ENCODE measurements around the gene RINL. TPM values are rescaled to one million over a fixed set of nuclear protein-coding genes. Genes with fewer than 3 reads are reported as not detected.

The RINL gene
- total and polyA plus RNA-seq, 5 donors: 3.1 to 7.2 (median 3.8) TPM

- ATAC-seq: no peak
- WGBS: 66% methylated on average over 9 of the region's 9 CpGs
Observed at GRCh38 chr19:38917516-38917915, 39.4 kb upstream of the RINL start.

GRCh38 chr19:38915329-38916321 is 37.5 kb upstream of the RINL start:
- peak in 1 of 3 donors; percentile 44 for DNase-seq

More at GRCh38 chr19:38917516-38917915, 39.4 kb upstream of the RINL start:
- intact Hi-C loops (cut with DNase I): no loop called here
- no peak overlapping the region for H3K4me3 ChIP-seq (ENCODE audit: low read length)
- H3K27ac ChIP-seq (ENCODE audit: low read length): no peak overlapping the region
- H3K4me1 ChIP-seq (ENCODE audit: control insufficient read depth, insufficient read depth, low read length): no peaks in the 10 kb centered on the region
- no peaks in the 10 kb centered on the region for H3K9me3 ChIP-seq (ENCODE audit: control insufficient read depth, low read length)
- no peaks in the 10 kb centered on the region for H3K27me3 ChIP-seq (ENCODE audit: control insufficient read depth, insufficient read depth)
- DNase-seq: no peak

GRCh38 chr19:38913958-38914357 is 35.9 kb upstream of the RINL start:
- Histone ChIP-seq H3K9me3 (ENCODE audit: control insufficient read depth, low read length) (no peaks in the 10 kb centered on the region), H3K27me3 (ENCODE audit: control insufficient read depth, insufficient read depth) (no peaks in the 10 kb centered on the region), H3K4me1 (ENCODE audit: control insufficient read depth, insufficient read depth, low read length) (no peaks in the 10 kb centered on the region), H3K27ac (ENCODE audit: low read length) (no peak overlapping the region), H3K4me3 (ENCODE audit: low read length) (no peak overlapping the region)
- 93% methylated on average over 8 of the region's 8 CpGs for WGBS
- no peak for ATAC-seq
- no peak for DNase-seq
- intact Hi-C loops (cut with DNase I): no loop called here

More at GRCh38 chr19:38915329-38916321, 37.5 kb upstream of the RINL start:
- Histone ChIP-seq H3K4me3 (ENCODE audit: low read length) (no peak overlapping the region), H3K27ac (ENCODE audit: low read length) (no peak overlapping the region), H3K27me3 (ENCODE audit: control insufficient read depth, insufficient read depth) (no peaks in the 10 kb centered on the region), H3K4me1 (ENCODE audit: control insufficient read depth, insufficient read depth, low read length) (no peaks in the 10 kb centered on the region), H3K9me3 (ENCODE audit: control insufficient read depth, low read length) (no peaks in the 10 kb centered on the region)
- no peak for ATAC-seq
- intact Hi-C loops (cut with DNase I): no loop called here
- WGBS: 89% methylated on average over 44 of the region's 44 CpGs

GRCh38 chr19:38912600-38913514 is 34.8 kb upstream of the RINL start:
- H3K9me3 ChIP-seq (ENCODE audit: control insufficient read depth, low read length): no peaks in the 10 kb centered on the region
- H3K27me3 ChIP-seq (ENCODE audit: control insufficient read depth, insufficient read depth): no peaks in the 10 kb centered on the region
- no peak overlapping the region for H3K4me3 ChIP-seq (ENCODE audit: low read length)
- H3K4me1 ChIP-seq (ENCODE audit: control insufficient read depth, insufficient read depth, low read length): no peaks in the 10 kb centered on the region
- no peak for ATAC-seq
- peak in 1 of 3 donors; percentile 52 for DNase-seq
- WGBS: 78% methylated on average over 12 of the region's 12 CpGs
- intact Hi-C loops (cut with DNase I): no loop called here
- no peak overlapping the region for H3K27ac ChIP-seq (ENCODE audit: low read length)

- DNase-seq (peak in 1 of 3 donors; percentile 59), ATAC-seq (peak; percentile 10 to 12)
- H3K9me3 ChIP-seq (ENCODE audit: control insufficient read depth, low read length): no peaks in the 10 kb centered on the region
- H3K27me3 ChIP-seq (ENCODE audit: control insufficient read depth, insufficient read depth): no peaks in the 10 kb centered on the region
- H3K27ac ChIP-seq (ENCODE audit: low read length): no peak overlapping the region
- 55% methylated on average over 16 of the region's 16 CpGs for WGBS
- intact Hi-C loops (cut with DNase I): no loop called here
- no peak overlapping the region for H3K4me3 ChIP-seq (ENCODE audit: low read length)
- no peaks in the 10 kb centered on the region for H3K4me1 ChIP-seq (ENCODE audit: control insufficient read depth, insufficient read depth, low read length)
Observed at GRCh38 chr19:38911388-38912001, 33.4 kb upstream of the RINL start.

- no peak overlapping the region for H3K4me3 ChIP-seq (ENCODE audit: low read length)
- DNase-seq: no peak
- no peaks in the 10 kb centered on the region for H3K27me3 ChIP-seq (ENCODE audit: control insufficient read depth, insufficient read depth)
- ATAC-seq: no peak
- no peaks in the 10 kb centered on the region for H3K9me3 ChIP-seq (ENCODE audit: control insufficient read depth, low read length)
- no peaks in the 10 kb centered on the region for H3K4me1 ChIP-seq (ENCODE audit: control insufficient read depth, insufficient read depth, low read length)
- no peak overlapping the region for H3K27ac ChIP-seq (ENCODE audit: low read length)
- WGBS: 94% methylated on average over 12 of the region's 12 CpGs
- intact Hi-C loops (cut with DNase I): no loop called here
Observed at GRCh38 chr19:38910488-38910887, 32.4 kb upstream of the RINL start.

GRCh38 chr19:38908911-38909310 is 30.8 kb upstream of the RINL start:
- Histone ChIP-seq H3K4me1 (ENCODE audit: control insufficient read depth, insufficient read depth, low read length) (no peaks in the 10 kb centered on the region), H3K27me3 (ENCODE audit: control insufficient read depth, insufficient read depth) (no peaks in the 10 kb centered on the region), H3K27ac (ENCODE audit: low read length) (no peak overlapping the region), H3K9me3 (ENCODE audit: control insufficient read depth, low read length) (no peaks in the 10 kb centered on the region), H3K4me3 (ENCODE audit: low read length) (no peak overlapping the region)
- no peak for ATAC-seq
- DNase-seq: peak in 1 of 3 donors; percentile 46
- intact Hi-C loops (cut with DNase I): no loop called here
- 77% methylated on average over 10 of the region's 10 CpGs for WGBS

- Histone ChIP-seq H3K9me3 (ENCODE audit: control insufficient read depth, low read length) (no peaks in the 10 kb centered on the region), H3K27me3 (ENCODE audit: control insufficient read depth, insufficient read depth) (no peaks in the 10 kb centered on the region), H3K4me3 (ENCODE audit: low read length) (no peak overlapping the region), H3K4me1 (ENCODE audit: control insufficient read depth, insufficient read depth, low read length) (no peaks in the 10 kb centered on the region), H3K27ac (ENCODE audit: low read length) (no peak overlapping the region)
- ATAC-seq (no peak), DNase-seq (peak in 1 of 3 donors; percentile 48)
- 95% methylated on average over 12 of the region's 12 CpGs for WGBS
- intact Hi-C loops (cut with DNase I): no loop called here
Observed at GRCh38 chr19:38907670-38908069, 29.6 kb upstream of the RINL start.

GRCh38 chr19:38907227-38907626 is 29.2 kb upstream of the RINL start:
- no peaks in the 10 kb centered on the region for H3K9me3 ChIP-seq (ENCODE audit: control insufficient read depth, low read length)
- H3K27me3 ChIP-seq (ENCODE audit: control insufficient read depth, insufficient read depth): no peaks in the 10 kb centered on the region
- H3K27ac ChIP-seq (ENCODE audit: low read length): no peak overlapping the region
- intact Hi-C loops (cut with DNase I): no loop called here
- WGBS: 93% methylated on average over 29 of the region's 29 CpGs
- H3K4me3 ChIP-seq (ENCODE audit: low read length): no peak overlapping the region
- H3K4me1 ChIP-seq (ENCODE audit: control insufficient read depth, insufficient read depth, low read length): no peaks in the 10 kb centered on the region
- no peak for ATAC-seq
- DNase-seq: peak in 1 of 3 donors; percentile 49

- intact Hi-C loops (cut with DNase I): no loop called here
- no peak overlapping the region for H3K27ac ChIP-seq (ENCODE audit: low read length)
- WGBS: 96% methylated on average over 4 of the region's 4 CpGs
Observed at GRCh38 chr19:38905620-38906019, 27.5 kb upstream of the RINL start.

More at GRCh38 chr19:38905620-38906019, 27.5 kb upstream of the RINL start:
- DNase-seq (peak in 1 of 3 donors; percentile 55), ATAC-seq (peak in 1 of 2 donors; percentile 29)
- H3K4me1 ChIP-seq (ENCODE audit: control insufficient read depth, insufficient read depth, low read length): no peaks in the 10 kb centered on the region
- no peaks in the 10 kb centered on the region for H3K27me3 ChIP-seq (ENCODE audit: control insufficient read depth, insufficient read depth)
- H3K9me3 ChIP-seq (ENCODE audit: control insufficient read depth, low read length): no peaks in the 10 kb centered on the region
- no peak overlapping the region for H3K4me3 ChIP-seq (ENCODE audit: low read length)
